ENCODE results near the gene NEGR1.
"Not testable (repeated sequence)": the region's sequence is repeated elsewhere in the genome, so short reads cannot be mapped to it uniquely, and the experiment has no call there.

NEGR1 gene

DNA sequence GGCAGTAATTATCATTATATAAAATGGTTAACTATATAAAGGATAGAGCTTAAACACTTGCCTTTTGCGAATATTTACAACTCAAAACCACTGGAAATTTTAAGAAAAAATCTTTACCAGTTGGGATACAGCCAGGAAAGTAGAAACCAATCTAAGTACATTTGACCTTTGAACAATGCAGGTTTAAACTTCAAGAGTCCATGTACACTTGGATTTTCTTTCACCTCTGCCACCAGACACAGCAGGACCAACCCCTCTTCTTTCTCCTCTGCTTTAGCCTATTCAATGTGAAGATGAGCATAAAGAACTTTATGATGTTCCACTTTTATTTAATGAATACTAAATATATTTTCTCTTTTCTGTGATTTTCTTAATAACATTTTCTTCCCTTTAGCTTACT is 361.1 kb downstream of the NEGR1 start:
- no peak for DNase-seq

DNA sequence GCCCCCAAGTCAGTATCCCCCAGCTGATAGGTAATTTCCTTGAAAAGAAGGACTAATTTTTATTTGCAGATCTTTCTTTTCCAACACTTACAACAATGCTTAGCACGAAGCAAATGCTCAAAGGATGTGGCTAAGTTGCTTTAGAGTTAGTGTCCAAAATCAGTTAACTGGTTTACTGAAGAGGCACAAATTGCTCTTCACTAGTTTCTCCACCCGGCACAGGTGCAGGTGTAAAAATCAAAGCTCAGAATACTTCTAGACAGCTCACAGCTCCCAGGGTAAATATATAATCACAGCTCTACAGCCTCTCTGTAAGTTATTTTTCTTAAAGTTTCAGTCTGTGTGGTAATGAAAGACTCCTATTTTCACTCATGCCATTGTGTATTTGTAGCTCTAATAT is 361.8 kb downstream of the NEGR1 start:
- no peak for DNase-seq

DNA sequence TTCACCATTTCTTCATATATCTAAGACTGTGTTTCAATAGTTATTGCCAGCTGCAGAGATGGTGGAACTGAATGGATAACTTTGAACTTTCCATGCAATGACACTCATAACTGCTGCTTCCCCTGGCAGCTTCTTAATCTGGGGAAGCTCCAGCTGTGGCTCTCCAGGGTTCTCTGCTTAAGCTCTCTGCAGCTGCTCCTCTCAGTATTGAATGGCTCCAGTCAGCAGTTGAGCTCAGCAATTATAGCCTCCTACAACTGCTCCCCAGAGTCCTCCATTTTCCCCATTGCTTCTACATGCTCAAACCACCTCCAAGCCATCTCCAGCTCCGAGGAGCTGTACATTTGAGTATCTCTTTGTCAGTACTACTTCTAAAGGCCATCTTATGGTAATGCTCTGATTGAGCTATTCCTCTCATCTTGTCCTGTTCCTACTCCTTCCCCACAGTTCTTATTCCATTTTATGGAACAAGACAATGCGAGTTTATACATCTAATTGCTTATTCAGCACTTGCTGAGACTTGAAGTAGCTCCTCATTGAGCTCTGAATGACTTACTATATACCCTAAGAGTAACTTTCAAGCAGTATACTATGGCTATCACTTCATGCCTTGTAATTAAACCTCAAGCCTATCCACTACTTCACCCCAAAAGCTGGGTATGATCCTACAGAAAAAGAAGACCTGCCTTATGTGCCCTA is 362.4 kb downstream of the NEGR1 start:
- no peak for DNase-seq

DNA sequence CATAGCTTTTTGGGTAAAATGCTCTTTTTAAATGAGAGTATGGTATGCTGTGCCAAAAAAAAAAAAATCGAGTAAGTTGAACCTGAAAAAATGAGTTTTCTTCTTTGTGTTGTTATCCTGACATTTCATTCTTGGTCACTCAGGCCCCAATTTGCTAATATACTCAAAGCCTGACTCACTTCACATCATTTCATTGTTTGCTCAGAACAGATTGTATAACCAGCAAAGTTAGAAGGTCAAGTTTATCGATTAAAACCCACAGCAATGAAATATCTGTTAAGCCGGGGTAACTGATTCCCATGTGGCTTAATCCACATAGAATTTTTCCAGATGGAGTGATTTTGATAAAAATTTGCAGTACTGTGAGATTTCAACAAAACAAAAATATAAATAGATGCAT is 363.7 kb downstream of the NEGR1 start:
- DNase-seq = no peak

DNA sequence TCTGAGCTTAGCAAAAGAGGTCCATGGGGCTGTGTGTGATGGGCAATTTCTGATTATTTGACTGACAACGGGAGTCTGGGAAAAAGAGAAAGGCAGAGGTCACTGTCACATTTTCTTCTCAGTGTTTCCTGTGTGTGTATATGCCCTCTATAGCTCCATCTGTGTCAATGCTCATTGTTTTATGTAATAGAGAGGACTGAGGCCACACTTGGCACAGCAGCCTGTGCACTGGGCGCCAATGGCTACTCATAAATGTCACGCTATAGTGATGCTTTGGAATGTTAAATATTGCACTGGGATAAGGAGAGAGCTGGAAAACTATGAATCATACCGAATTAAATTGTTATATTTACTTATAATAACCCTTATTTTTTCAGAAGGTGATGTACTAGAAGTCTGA is 365.4 kb downstream of the NEGR1 start:
- no peak for DNase-seq

DNA sequence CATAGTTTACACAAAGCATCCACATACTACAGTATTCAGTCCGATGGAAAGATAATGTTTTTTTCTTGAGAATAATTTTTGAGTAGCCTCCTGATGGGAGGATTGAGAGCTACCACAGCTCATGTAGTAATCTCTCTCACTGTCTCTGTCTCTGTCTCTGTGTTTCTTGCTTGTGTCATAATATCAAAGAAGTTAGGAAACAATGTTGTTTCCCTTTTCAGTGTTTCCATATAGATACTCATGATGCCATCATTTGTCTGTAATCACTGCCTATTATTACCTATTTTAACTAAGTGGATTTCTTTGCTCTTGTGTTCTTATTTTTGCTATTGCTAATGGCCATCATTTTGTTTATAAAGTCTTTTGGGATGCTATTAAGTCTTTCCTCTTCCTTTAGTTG is 367.7 kb downstream of the NEGR1 start:
- DNase-seq = no peak

DNA sequence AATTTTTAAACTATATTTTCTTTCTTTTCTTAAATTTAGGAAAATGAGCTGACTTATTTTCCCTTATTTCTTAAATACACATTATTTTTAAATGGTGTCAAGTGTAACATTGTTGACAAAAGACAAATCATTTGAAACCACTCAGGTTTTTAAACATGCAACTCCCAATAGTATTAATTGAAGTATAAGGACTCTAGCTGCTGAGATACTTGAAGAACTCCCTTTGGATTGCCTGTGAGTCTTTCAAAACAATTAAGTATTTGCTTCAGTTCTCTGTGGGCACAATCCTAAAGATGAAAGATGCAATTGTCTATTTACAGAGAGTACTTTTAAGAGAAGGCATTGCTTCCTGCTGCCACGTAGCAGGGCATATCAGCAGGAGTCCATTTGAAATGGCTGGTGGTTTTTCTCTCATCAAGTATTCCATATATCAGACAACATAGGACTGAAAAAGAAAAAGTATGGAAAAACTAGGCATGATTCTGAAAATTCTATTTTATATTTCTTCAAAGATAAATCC is 373.4 kb downstream of the NEGR1 start:
- no peak for DNase-seq

DNA sequence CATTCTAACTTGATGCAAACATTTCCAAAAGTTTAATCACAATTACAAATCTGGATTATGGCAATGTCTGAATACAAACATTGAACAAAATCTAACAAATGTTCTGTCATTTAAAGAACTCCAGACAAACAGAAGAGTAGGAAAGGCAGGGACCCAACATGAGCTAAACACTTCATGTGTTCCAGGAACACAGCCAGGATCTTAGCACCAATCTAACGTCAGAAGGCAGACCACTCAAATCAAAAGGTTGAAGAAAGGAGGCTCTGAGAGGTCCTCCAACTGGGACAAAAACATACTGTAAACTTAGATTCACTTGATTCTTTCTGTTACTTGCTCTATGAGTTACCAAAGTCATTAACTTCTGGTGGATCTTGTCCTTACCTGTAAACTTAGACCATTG is 374.0 kb downstream of the NEGR1 start:
- DNase-seq = no peak

DNA sequence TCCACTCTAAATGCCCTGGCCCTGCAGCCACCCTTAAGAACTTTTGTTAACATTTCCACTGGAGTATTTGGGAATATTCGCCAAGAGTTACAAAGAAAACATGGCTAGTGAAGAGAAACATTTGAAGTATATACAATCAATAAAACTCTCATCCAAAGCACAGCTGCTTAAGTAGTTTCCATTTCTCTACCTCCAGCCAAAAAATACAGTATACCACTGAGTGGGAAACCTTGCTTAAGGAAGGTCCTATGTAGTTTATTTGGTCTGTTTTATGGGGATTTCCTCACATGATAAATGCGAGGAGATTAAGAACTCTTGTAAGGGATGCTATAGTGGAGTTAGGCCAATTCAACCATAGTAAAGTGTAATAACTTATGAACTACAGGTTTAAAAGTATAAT is 382.5 kb downstream of the NEGR1 start:
- DNase-seq = no peak

DNA sequence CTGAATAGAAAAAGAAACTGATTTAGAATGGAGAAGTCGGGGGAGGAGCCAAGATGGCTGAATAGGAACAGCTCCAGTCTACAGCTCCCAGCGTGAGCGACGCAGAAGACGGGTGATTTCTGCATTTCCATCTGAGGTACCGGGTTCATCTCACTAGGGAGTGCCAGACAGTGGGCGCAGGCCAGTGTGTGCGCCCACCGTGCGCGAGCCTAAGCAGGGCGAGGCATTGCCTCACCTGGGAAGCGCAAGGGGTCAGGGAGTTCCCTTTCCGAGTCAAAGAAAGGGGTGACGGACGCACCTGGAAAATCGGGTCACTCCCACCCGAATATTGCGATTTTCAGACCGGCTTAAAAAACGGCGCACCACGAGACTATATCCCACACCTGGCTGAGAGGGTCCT is 394.2 kb downstream of the NEGR1 start:
- DNase-seq = not testable (repeated sequence)

DNA sequence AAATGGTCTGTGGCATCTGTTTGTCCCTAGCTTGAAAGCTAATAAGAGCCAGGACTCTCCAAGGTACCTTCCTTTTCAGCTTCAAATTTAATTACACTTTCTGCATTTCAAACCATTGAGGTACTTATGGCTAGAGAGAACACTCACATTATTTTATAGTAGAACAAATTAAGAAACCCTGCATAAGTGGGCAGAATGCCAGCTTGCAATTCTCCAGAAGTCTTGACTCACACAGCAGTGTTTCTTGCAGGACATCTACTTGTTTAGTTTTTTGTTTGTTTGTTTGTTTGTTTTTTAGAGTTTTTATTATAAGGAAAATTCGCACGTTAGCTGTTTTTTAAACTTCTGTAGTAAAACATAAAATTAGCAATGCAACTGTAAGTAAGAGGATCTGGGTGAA is 397.2 kb downstream of the NEGR1 start:
- DNase-seq = no peak

DNA sequence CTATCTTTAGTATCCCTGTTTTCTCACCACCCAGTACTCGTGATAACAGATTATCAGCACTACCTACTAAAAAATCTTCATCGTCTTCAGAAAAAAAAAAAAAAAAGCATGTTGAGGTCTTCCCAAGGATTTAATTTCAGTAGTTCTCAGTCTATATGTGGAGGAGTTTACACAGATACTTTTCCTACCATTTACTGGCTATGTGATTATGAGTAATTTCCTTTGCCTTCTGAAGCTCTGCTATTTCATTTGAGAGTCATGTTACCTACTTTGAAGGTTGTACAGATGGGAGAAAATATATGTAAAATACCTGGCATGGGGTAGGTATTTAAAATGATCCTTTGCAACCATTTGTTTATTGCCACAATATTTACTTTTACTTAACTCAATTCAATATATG is 399.7 kb downstream of the NEGR1 start:
- no peak for DNase-seq

DNA sequence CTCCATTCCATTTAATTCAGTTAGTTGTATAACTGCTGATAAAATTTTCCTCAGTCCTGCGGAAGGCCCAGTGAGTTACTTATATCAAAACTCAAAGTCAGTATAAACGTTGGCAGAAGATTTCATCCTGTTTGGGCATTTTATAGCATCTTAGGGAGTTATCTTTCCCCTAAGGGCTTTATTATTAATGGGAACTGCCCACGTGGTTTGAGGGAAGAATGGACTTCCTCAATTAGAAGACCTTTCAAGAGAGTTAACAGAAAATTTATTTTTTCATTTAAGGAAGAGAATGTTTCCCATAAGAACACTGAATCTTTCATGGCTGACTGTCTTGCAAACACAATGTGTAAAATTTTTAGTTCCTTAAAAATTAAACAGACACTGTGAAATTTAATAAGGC is 400.1 kb downstream of the NEGR1 start:
- no peak for DNase-seq

DNA sequence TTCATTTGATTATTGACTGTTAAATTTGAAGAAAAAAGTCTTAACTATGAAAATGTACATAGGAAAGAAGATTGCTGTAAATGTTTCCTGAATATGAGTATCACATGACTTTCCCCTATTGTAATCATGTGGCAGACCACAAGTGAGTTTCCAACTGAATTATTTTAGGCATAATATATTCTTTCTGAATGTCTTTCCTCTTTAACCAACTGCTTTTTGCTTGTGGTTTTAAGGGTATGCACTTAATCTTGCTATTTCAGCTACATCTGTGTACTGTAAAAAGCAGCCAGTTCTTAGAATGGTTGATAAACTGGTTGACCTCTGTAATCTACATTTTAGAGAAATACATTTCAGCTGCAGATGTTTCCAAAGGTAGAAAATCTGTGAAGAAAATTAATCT is 400.7 kb downstream of the NEGR1 start:
- DNase-seq = no peak

DNA sequence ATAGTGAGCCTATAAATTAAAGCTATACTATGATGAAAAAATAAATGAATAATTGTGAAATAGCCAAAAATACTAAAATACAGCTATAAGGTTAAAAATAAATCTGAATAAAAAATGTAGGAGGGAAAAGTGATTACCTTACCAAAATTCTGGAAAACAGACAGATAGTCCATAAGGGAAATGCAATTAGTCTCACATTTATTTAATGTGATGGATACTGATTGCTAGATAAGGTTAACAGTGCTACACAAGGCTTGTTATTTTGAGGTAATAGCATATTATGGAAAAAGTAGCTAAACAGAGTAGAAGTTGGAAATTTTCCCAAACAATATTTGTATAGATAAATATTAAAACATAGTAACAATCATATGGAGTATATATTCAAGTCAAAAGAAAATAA is 413.0 kb downstream of the NEGR1 start:
- no peak for DNase-seq

DNA sequence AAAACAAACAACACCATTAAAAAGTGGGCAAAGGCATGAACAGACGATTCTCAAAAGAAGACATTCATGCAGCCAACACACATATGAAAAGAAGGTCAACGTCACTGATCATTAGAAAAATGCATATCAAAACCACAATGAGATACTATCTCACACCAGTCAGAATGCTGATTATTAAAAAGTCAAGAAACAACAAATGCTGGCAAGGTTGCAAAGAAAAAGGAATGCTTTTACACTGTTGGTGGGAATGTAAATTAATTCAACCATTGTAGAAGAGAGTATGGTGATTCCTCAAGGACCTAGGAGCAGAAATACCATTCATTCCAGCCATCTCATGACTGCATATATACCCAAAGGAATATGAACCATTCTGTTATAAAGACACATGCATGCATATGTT is 419.6 kb downstream of the NEGR1 start:
- no peak for DNase-seq

DNA sequence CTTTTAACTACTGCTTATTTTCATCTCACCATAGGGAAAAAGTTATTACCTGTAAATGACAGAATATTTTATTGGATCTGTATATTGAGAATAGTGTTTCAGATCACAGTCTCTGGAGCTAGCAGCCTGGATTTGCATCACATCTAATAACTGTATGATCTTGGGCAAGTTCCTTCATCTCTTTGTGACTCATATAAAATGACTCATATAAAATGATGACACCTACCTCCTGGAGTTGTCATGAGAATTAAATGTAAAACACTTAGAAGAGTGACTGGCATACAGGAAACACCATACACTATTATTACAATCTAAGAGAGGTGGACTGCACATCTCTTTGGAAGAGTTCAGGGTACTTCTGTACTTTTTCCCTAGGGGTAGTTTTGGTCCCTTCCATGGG is 421.3 kb downstream of the NEGR1 start:
- no peak for DNase-seq

DNA sequence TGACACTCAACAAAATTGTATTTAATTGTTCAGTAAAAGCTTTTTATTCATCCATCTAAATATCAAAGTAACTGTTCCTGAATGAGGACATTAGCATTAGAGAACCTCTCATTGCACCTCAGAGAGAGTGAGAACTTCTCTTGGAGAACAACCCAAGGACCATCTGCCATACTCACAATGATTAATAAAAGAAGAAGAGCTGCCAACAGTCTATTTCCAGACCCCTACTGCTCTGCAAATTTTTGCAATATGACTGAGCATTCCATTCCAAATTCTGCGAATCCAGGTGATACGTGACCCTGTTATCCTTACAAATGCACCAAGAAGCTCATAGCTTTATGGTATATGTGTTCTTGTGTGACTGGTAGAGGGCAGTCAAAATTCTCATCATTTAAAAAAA is 422.5 kb downstream of the NEGR1 start:
- no peak for DNase-seq

DNA sequence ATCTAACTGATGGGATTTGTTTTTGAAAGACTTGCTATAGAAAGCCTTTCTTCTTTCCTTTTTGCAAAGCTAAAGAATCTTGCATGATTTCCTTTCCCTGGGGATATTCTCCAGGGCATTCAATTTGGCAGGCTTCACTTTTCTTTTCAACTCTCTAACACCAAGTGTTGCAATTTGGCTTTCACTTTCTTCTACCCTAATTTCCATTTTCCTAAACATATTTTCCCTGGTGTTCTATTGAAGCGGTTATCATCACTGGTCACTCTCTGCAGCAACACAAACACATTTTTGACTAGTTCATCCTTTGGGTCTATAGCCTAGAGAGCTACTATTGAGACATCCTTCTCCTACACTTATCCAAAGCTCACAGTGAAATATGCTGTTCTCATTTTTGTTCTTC is 424.5 kb downstream of the NEGR1 start:
- no peak for DNase-seq

DNA sequence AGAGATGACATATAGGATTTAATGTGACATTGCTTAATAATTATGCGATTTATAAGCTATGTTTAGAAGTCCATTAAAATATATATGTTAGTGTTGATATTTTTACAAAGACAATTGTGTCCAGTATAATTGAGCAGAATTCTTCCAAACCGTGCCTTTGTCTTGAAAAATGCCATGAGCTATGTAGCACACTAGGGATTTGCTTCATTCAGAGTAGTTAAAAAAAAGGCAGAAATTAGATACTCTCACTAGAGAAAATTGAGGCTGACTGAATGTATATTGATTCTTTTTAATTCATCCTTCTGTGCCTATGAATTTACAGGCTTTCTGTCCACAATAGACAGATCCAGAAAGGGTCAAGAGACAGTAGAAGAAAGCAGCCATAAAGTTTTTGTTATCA is 429.0 kb downstream of the NEGR1 start:
- DNase-seq = no peak

DNA sequence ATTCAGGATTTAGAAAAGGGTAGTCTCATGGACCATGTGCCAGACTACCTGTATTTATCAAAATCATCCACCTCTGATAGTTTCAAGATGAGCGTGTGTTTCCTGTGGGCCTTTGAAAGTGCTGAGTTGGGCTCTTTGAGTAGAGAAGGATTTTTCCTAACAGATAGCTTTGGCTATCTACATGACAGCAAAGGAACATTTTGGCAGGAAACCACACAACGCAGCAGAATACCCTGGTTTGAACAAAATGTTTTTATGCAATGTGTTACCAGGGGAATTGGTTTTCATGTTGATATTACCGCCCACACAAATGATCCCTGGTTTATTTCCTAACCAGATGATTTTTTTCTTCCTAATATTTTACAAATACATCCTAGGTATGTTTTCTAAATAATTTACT is 431.4 kb downstream of the NEGR1 start:
- no peak for DNase-seq

DNA sequence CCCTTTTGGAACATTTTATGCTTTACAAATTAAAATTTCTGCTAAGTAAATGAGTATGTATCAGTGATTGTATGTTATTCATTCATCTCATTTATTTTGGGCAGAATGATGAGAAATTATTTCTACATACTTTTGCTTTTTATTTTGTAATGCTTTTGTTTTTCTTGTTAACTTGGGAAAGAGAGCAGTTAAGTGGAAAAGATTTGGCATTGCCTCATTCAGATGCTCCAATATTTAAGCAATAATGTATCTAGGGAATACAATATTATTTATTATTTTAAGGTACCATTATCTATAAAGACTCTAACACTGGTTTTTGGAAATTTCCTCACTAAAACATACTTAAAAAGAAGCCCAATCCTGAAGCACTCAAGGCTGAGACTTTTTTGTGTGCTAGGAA is 431.8 kb downstream of the NEGR1 start:
- DNase-seq = no peak

DNA sequence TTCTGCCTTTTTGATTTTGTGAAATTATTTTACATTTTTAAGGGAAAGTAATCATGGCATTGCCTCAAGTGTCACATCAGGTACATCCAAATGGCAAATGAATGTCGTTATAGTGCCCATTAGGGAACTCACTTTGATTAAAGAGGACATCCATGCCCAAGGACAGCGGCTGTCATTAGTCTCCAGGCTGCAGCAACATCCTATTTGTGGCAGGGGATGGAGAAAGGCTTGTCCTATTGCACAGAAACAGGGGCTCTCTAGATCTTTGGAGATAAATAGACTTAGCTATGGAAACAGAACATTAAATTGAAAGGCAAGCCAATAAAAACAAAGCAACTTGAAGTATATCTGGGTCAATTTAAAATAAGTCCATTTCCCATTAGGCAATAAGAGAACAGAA is 439.3 kb downstream of the NEGR1 start:
- no peak for DNase-seq

DNA sequence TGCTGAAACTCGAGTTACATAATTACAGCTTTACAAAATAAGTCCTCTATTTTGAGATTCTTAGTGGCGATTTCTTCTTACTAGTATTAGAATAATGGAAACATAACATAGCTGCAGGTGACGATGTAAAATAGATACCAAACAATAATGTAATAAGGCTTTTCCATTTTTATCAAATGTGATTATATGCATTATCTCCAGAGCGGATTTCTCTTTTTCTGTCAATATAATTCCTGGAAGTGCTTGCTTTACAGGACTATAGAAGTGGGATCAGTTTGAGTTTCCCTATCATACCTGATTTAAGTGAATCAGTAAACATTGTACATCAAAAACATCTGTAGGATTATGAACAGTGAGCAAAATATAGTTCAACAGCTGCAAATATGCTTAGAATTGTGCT is 442.5 kb downstream of the NEGR1 start:
- no peak for DNase-seq

DNA sequence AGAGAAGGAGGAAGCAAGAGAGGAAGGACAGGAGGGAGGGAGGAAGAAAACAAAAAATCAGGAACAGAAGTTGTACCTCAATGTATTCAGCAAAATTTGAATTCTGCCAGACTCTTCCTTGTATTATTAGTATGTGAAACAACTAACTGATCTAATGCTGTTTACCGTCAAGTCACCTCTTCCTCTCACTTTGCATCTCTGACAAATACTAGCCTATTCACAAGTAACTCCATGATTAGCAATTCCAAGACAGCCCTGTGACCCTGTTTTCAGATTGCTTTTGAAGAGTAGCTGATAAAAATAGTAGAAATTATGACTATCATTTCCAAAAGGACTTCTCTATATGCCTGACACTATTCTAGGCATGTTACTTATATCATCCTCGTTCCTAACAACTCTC is 445.4 kb downstream of the NEGR1 start:
- DNase-seq = no peak

DNA sequence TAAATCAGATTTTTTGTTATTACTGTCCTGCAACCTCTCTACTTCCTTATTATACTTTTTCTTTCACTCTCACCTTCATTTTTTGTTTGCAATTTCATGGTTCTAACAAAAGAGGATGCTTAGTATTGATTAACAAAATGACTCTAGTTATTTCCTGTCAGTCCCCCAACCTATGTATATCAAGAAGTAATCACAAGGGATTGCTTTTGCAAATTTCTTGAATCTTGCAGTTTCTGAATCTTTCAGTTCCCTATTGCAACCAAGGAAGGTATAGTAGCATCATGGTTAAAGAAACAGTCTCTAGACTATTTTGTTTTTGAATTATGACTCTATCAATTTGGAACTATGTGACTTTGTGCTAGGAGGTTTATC is 446.9 kb downstream of the NEGR1 start:
- no peak for DNase-seq

Data from activated CD4-positive, alpha-beta T cell treated with anti-CD3 and anti-CD28 coated beads for 48 hours (primary cell).